GM12878 (cell line): ENCODE data around the gene TSFM. TPM values are rescaled to one million over a fixed set of nuclear protein-coding genes. Genes with fewer than 3 reads are reported as not detected.

Experiments used
- ATAC-seq: fragments of 200-7000 bp; cut with Tn5 transposase; 3 replicates; pipeline ENCODE4 v1.9.1; 2020; ENCODE audit warnings: mild to moderate bottlenecking, moderate library complexity
- BruUV-seq: library from RNA; stranded (reverse); fragments of 400-500 nt; replicated peaks from 2 replicates; lab custom pipeline; 2021; lab: Mats Ljungman, UMichigan
- CTCF ChIA-PET: fragments of 300-600 bp; sonication (Branson Sonifier 250); formaldehyde crosslinking; extraction: SDS; loops from one replicate; lab custom pipeline; 2021; ENCODE audit warnings: inconsistent platforms; lab: Yijun Ruan, JAX
- POLR2A ChIA-PET: fragments of 350-600 bp; formaldehyde crosslinking; extraction: SDS; loops from one replicate; lab custom pipeline; 2021; ENCODE audit warnings: inconsistent platforms; lab: Charles Lee
- RAD21 ChIA-PET: fragments of 300-600 bp; sonication (Branson Sonifier 250); formaldehyde crosslinking; loops from one replicate; lab custom pipeline; 2023; ENCODE audit warnings: antibody characterized with exemption; ENCODE audit not compliant: unreplicated experiment; lab: Charles Lee
- SMC1A ChIA-PET: fragments of 300-600 bp; sonication (Branson Sonifier 250); formaldehyde crosslinking; loops from one replicate; lab custom pipeline; 2023; ENCODE audit not compliant: unreplicated experiment, uncharacterized antibody; lab: Charles Lee
- DNase-seq: peaks from one replicate; pipeline ENCODE4 v3.0.0-alpha.2; 2011; ENCODE audit warnings: low read depth, low spot score
- FAIRE-seq: peaks from 3 replicates; lab custom pipeline; 2011; peaks lifted over from hg19 to GRCh38; lab: Jason Lieb, UNC
- H2AFZ ChIP-seq: 2 replicates; pipeline ENCODE4 v1.6.0; 2011; ENCODE audit warnings: low read depth, low read length, control low read depth; ENCODE audit not compliant: control insufficient read depth
- H3K27ac ChIP-seq: 2 replicates; pipeline ENCODE4 v1.5.1; 2011; ENCODE audit warnings: control low read depth; ENCODE audit not compliant: control insufficient read depth, insufficient read depth
- H3K27me3 ChIP-seq, 2 experiments: replicated peaks in 1 of 2; 2 replicates each; pipeline versions ENCODE4 v1.6.0 to v1.6.1; 2011; ENCODE audit warnings: low read length in 1 of 2; ENCODE audit not compliant: control insufficient read depth in 2 of 2, insufficient read depth in 2 of 2
- H3K36me3 ChIP-seq, 2 experiments: 2 replicates each; pipeline ENCODE4 v1.5.1; 2011; ENCODE audit warnings: low read length in 1 of 2; ENCODE audit not compliant: control insufficient read depth in 2 of 2, insufficient read depth in 2 of 2
- H3K4me1 ChIP-seq: 2 replicates; pipeline ENCODE4 v1.6.1; 2011; ENCODE audit warnings: mild to moderate bottlenecking, low read length, moderate library complexity, mixed read lengths; ENCODE audit not compliant: control insufficient read depth, insufficient read depth
- H3K4me2 ChIP-seq: 2 replicates; pipeline ENCODE4 v1.6.0; 2011; ENCODE audit warnings: control low read depth; ENCODE audit not compliant: control insufficient read depth, insufficient read depth
- H3K4me3 ChIP-seq: fragments of 200-600 bp; sonication (generic); 2 replicates; pipeline ENCODE4 v1.5.1; 2016
- H3K79me2 ChIP-seq: 2 replicates; pipeline ENCODE4 v1.6.0; 2011; ENCODE audit warnings: low read length; ENCODE audit not compliant: control insufficient read depth, insufficient read depth
- H3K9ac ChIP-seq: 2 replicates; pipeline ENCODE4 v1.8.0; 2011; ENCODE audit warnings: low read length, control low read depth, mixed read lengths; ENCODE audit not compliant: control insufficient read depth, insufficient read depth
- H3K9me3 ChIP-seq: replicated peaks from 3 replicates; pipeline ENCODE4 v1.5.1; 2011; ENCODE audit warnings: mild to moderate bottlenecking, low read length; ENCODE audit not compliant: control insufficient read depth, insufficient read depth
- H4K20me1 ChIP-seq: 2 replicates; pipeline ENCODE4 v1.6.0; 2011; ENCODE audit not compliant: control insufficient read depth, insufficient read depth
- BCL11A ChIP-seq: IDR thresholded peaks from 2 replicates; pipeline ENCODE4 v1.6.1; 2011; ENCODE audit warnings: low read depth, low read length
- CBFB ChIP-seq: IDR thresholded peaks from 2 replicates; pipeline ENCODE4 v1.6.1; 2016; ENCODE audit warnings: antibody characterized with exemption, low read depth
- CHD2 ChIP-seq: IDR thresholded peaks from 2 replicates; pipeline ENCODE4 v1.6.1; 2011; ENCODE audit warnings: low read depth, low read length, improper control_type of control experiment, borderline replicate concordance
- GABPA ChIP-seq: IDR thresholded peaks from 2 replicates; pipeline ENCODE4 v1.6.1; 2014; ENCODE audit warnings: antibody characterized with exemption, low read depth, mild to moderate bottlenecking, inconsistent platforms
- HCFC1 ChIP-seq: fragments of 150-350 bp; IDR thresholded peaks from 2 replicates; pipeline ENCODE4 v1.6.1; 2014; ENCODE audit warnings: low read length
- IKZF2 ChIP-seq, 2 experiments: fragments of 450-650 bp; IDR thresholded peaks; 2 replicates each; pipeline ENCODE4 v1.6.1; 2017; ENCODE audit warnings: mild to moderate bottlenecking in 2 of 2, moderate library complexity in 2 of 2
- JUNB ChIP-seq: IDR thresholded peaks from 2 replicates; pipeline ENCODE4 v1.6.1; 2016; ENCODE audit warnings: antibody characterized with exemption, mild to moderate bottlenecking
- RUNX3 ChIP-seq: IDR thresholded peaks from 2 replicates; pipeline ENCODE4 v1.6.1; 2012; ENCODE audit warnings: low read length, inconsistent platforms
- SRF ChIP-seq, 2 experiments: IDR thresholded peaks; 2 replicates each; pipeline ENCODE4 v1.6.1; 2011; ENCODE audit warnings: low read depth in 2 of 2, low read length in 2 of 2, mild to moderate bottlenecking in 1 of 2, moderate library complexity in 1 of 2
- STAT1 ChIP-seq: fragments of 450-650 bp; conservative IDR thresholded peaks from 2 replicates; pipeline ENCODE4 v1.6.1; 2014; ENCODE audit warnings: antibody characterized with exemption, mild to moderate bottlenecking
- TARDBP ChIP-seq: IDR thresholded peaks from 2 replicates; pipeline ENCODE4 v1.6.1; 2016; ENCODE audit warnings: borderline replicate concordance
- ZNF384 ChIP-seq: IDR thresholded peaks from 2 replicates; pipeline ENCODE4 v1.6.1; 2012; ENCODE audit warnings: low read depth, mild to moderate bottlenecking, low read length, improper control_type of control experiment, borderline replicate concordance
- WGBS: methylation state at CpG from one replicate; pipeline ENCODE4 v1.1.6; 2016; ENCODE audit warnings: low lambda C conversion rate; ENCODE audit not compliant: insufficient replicate concordance, insufficient coverage; ENCODE audit errors: missing lambda C conversion rate; 5-methylcytosine and 5-hydroxymethylcytosine counted together
- in situ Hi-C: fragments of 300-500 bp; cut with MboI; formaldehyde crosslinking; loops from 9 replicates; pipeline ENCODE4 v1.14.3; 2018; ENCODE audit warnings: mixed read lengths
- intact Hi-C: fragments of 100-400 bp; cut with micrococcal nuclease; formaldehyde crosslinking; loops from one replicate; pipeline ENCODE4 v1.14.2; 2022; ENCODE audit not compliant: unreplicated experiment
- polyA plus RNA-seq, 11 experiments: library from polyadenylated mRNA; depleted of rRNA in 4 of 11; unstranded in 6 of 11; stranded (reverse) in 5 of 11; fragments of >200 nt; fragmentation: Nextera tagmentation in 4 of 11; fragmentation: Illumina TruSeq in 1 of 11; extraction: Ambion mirVana in 4 of 11; extraction: Trizol in 1 of 11; gene quantifications; 1 replicate in 1 of 11; 2 replicates in 10 of 11; pipeline versions ENCODE4 v1.2.1 to v1.2.3, GENCODE V29; 2011 to 2016; ENCODE audit warnings: inconsistent platforms in 2 of 11, missing spikeins in 2 of 11, low read depth in 1 of 11
- total RNA-seq, 4 experiments: library from RNA; depleted of rRNA in 3 of 4; stranded (reverse); fragments of >200 nt in 3 of 4; fragmentation: Illumina TruSeq in 1 of 4; extraction: Trizol in 1 of 4; gene quantifications; 2 replicates each; pipeline versions ENCODE4 v1.2.1 to v1.2.3, GENCODE V29; 2013 to 2021
- TF ChIP-seq, protein P1 (sequence below): fragments of 450-650 bp; IDR thresholded peaks from 2 replicates; pipeline ENCODE4 v1.6.1; 2018; ENCODE audit warnings: mild to moderate bottlenecking, low read depth, moderate library complexity; ENCODE audit not compliant: partially characterized antibody
- TF ChIP-seq, protein P2 (sequence below): fragments of 450-650 bp; IDR thresholded peaks from 2 replicates; pipeline ENCODE4 v1.6.1; 2014; ENCODE audit warnings: mild to moderate bottlenecking
- TF ChIP-seq, protein P3 (sequence below): fragments of 450-650 bp; IDR thresholded peaks from 2 replicates; pipeline ENCODE4 v1.6.1; 2016; ENCODE audit warnings: mild to moderate bottlenecking

TSFM gene
- total and polyA plus RNA-seq, 10 of the 15 experiments (the other 5 are each of a cell fraction or from before 2014, with no cell fraction given), result 36.7 to 132 (median 45.6) TPM

DNA sequence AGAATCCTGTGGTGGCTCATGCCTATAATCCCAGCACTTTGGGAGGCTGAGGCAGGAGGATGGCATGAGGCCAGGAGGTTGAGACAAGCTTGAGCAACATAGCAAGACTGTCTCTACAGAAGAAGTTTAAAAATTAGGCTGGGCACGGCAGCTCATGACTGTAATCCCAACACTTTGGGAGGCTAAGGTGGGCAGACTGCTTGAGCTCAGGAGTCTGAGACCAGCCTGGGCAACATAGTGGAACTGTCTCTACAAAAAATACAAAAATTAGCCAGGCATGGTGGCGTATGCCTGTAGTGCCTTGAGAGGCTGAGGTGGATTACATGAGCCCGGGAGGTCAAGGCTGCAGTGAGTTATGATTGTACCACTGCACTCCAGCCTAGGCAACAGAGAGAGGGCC, 14.7 kb upstream of the TSFM start:
- 98% methylated on average over 3 of the region's 3 CpGs for WGBS
- no peak for ATAC-seq

More for the DNA sequence above, 14.7 kb upstream of the TSFM start:
- Histone ChIP-seq H3K9ac (no peak overlapping the region), H4K20me1 (no peaks in the 10 kb centered on the region), H3K4me2 (no peak overlapping the region), H3K79me2 (no peaks in the 10 kb centered on the region), H3K27ac (no peak overlapping the region), H3K27me3 (peaks cover 11 to 23% of the 10 kb centered on the region in 2 experiments; a peak in 3 of 4 replicates), H3K36me3 (peaks cover 0 to 4% of the 10 kb centered on the region in 2 experiments; a peak in 2 of 4 replicates), H2AFZ (no peak overlapping the region), H3K9me3 (no peaks in the 10 kb centered on the region), H3K4me1 (peaks cover 23% of the 10 kb centered on the region), H3K4me3 (no peak overlapping the region)
- POLR2A ChIA-PET, result no interaction called here
- DNase-seq (no peak), FAIRE-seq (no peak)
- CTCF ChIA-PET, result interaction anchor here (0.7 to 7.3 kb wide), 5 partner anchors 8 to 535 kb away, joined by 3 to 62 read pairs (median 4); partner anchors contain the start of gene MARCHF9
- in situ Hi-C loops, result no loop called here
- intact Hi-C loops, result no loop called here
- RAD21 ChIA-PET, result interaction anchor here (1.5 kb wide), 1 partner anchor 13 kb away, joined by 5 read pairs; no protein-coding TSS in a partner anchor
- SMC1A ChIA-PET, result interaction anchor here (0.9 kb wide), 1 partner anchor 130 kb away, joined by 3 read pairs; no protein-coding TSS in a partner anchor
- no TSS peak for BruUV-seq
- TF ChIP-seq, protein P1, sequence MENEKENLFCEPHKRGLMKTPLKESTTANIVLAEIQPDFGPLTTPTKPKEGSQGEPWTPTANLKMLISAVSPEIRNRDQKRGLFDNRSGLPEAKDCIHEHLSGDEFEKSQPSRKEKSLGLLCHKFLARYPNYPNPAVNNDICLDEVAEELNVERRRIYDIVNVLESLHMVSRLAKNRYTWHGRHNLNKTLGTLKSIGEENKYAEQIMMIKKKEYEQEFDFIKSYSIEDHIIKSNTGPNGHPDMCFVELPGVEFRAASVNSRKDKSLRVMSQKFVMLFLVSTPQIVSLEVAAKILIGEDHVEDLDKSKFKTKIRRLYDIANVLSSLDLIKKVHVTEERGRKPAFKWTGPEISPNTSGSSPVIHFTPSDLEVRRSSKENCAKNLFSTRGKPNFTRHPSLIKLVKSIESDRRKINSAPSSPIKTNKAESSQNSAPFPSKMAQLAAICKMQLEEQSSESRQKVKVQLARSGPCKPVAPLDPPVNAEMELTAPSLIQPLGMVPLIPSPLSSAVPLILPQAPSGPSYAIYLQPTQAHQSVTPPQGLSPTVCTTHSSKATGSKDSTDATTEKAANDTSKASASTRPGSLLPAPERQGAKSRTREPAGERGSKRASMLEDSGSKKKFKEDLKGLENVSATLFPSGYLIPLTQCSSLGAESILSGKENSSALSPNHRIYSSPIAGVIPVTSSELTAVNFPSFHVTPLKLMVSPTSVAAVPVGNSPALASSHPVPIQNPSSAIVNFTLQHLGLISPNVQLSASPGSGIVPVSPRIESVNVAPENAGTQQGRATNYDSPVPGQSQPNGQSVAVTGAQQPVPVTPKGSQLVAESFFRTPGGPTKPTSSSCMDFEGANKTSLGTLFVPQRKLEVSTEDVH, result no peak
- TF ChIP-seq IKZF2 (IDR thresholded peaks at IDR 0.05) (no peak), TARDBP (no peak), ZNF384 (no peak), JUNB (no peak), GABPA (no peak), STAT1 (no peak), CHD2 (no peak), HCFC1 (no peak), BCL11A (no peak), SRF (IDR thresholded peaks at IDR 0.05; ENCODE audit: low read depth in 2 of 2, low read length in 2 of 2) (no peak), CBFB (no peak), RUNX3 (no peak)
- TF ChIP-seq, protein P2, sequence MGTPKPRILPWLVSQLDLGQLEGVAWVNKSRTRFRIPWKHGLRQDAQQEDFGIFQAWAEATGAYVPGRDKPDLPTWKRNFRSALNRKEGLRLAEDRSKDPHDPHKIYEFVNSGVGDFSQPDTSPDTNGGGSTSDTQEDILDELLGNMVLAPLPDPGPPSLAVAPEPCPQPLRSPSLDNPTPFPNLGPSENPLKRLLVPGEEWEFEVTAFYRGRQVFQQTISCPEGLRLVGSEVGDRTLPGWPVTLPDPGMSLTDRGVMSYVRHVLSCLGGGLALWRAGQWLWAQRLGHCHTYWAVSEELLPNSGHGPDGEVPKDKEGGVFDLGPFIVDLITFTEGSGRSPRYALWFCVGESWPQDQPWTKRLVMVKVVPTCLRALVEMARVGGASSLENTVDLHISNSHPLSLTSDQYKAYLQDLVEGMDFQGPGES, result no peak
- TF ChIP-seq, protein P3, sequence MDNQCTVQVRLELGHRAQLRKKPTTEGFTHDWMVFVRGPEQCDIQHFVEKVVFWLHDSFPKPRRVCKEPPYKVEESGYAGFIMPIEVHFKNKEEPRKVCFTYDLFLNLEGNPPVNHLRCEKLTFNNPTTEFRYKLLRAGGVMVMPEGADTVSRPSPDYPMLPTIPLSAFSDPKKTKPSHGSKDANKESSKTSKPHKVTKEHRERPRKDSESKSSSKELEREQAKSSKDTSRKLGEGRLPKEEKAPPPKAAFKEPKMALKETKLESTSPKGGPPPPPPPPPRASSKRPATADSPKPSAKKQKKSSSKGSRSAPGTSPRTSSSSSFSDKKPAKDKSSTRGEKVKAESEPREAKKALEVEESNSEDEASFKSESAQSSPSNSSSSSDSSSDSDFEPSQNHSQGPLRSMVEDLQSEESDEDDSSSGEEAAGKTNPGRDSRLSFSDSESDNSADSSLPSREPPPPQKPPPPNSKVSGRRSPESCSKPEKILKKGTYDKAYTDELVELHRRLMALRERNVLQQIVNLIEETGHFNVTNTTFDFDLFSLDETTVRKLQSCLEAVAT, result no peak
